Activated gamma-delta T cell treated with anti-CD3 and anti-CD28 coated beads, Interleukin-2, amount 50 U/mL, for 16 hours (primary cell): ENCODE measurements around the gene GPBP1L1.

Experiments used
- DNase-seq: peaks from one replicate; pipeline ENCODE4 v3.0.0-alpha.2; 2020; ENCODE audit warnings: low read depth

GPBP1L1 gene

GRCh38 chr1:45586769-45587168, 99.6 kb downstream of the GPBP1L1 start:
- DNase-seq, result no peak

- no peak for DNase-seq
Observed at GRCh38 chr1:45585496-45586075, 100.7 kb downstream of the GPBP1L1 start.

- DNase-seq, result no peak
Observed at GRCh38 chr1:45585110-45585426, 101.3 kb downstream of the GPBP1L1 start.

GRCh38 chr1:45584351-45585109, 101.8 kb downstream of the GPBP1L1 start:
- DNase-seq, result peak; percentile 77

- peak; percentile 91 for DNase-seq
Observed at GRCh38 chr1:45583666-45584350, 102.5 kb downstream of the GPBP1L1 start, which contains the start of gene NASP. NASP (plus strand) TSS chr1:45584041; CDS start chr1:45584147, 106 bp downstream.

DNA sequence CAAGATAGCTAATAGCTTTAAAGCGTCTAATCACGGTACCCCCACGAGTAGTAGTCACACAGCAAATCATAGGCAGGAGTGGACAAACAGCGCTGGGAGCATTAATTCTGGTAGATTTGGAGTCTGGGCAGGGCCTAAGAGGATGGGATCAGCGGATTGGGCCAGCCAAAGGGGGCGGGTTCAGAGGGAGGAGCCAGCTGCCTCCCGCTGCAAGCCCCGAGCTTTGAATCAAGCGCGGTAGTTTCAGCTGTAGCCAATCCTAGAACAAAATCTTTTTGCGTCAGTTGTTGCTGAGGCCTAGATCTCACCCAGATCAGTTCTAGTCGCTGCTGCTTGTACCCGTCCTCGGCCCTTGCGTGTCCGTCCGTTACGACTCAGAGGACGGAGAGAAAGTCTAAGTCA, 103.1 kb downstream of the GPBP1L1 start:
- DNase-seq, result peak; percentile 90
